ENCODE data around the gene CABLES1. TPM values are rescaled to one million over a fixed set of nuclear protein-coding genes. Genes with fewer than 3 reads are reported as not detected.
"Not testable (repeated sequence)": the region's sequence is repeated elsewhere in the genome, so short reads cannot be mapped to it uniquely, and the experiment has no call there.

CABLES1 gene
- total RNA-seq, 4 donors from 2014 or later: 1.5 to 11.9 (median 6.1) TPM

- Histone ChIP-seq H3K27ac (no peak overlapping the region), H3K4me3 (no peak overlapping the region), H3K4me1 (no peaks in the 10 kb centered on the region), H3K36me3 (no peaks in the 10 kb centered on the region), H3K9me3 (peaks cover 12% of the 10 kb centered on the region in 2 donors), H3K27me3 (no peaks in the 10 kb centered on the region)
- DNase-seq: no peak
- WGBS, 2 donors (ENCODE audit: low coverage in 1 of 2): 79 to 81% methylated on average over 4 to 20 of the region's 20 CpGs
- no peak for TF ChIP-seq CTCF (IDR thresholded peaks at IDR 0.05)
- TF ChIP-seq EP300 (IDR thresholded peaks at IDR 0.05; ENCODE audit: low read depth): no peak
- no peak for TF ChIP-seq POLR2A (IDR thresholded peaks at IDR 0.05)
- no peak for TF ChIP-seq POLR2AphosphoS5 (IDR thresholded peaks at IDR 0.05)
- intact Hi-C loops (cut with DNase I; ENCODE audit: low total_unique reads): no loop called here
- in situ Hi-C loops (cut with MboI; ENCODE audit: low pct_ligation_motif_present in 1 of 4, low pct_unique_long_range_greater_than_20kb in 1 of 4, low sequenced_read_pairs in 3 of 4): no loop called here
Measured at GRCh38 chr18:23266717-23267446, 131.6 kb downstream of the CABLES1 start.

GRCh38 chr18:23267447-23267776, 132.1 kb downstream of the CABLES1 start:
- WGBS, 2 donors (ENCODE audit: low coverage in 1 of 2): 60 to 89% methylated on average over 1 to 6 of the region's 6 CpGs
- intact Hi-C loops (cut with DNase I; ENCODE audit: low total_unique reads) (no loop called here), in situ Hi-C loops (cut with MboI; ENCODE audit: low pct_ligation_motif_present in 1 of 4, low pct_unique_long_range_greater_than_20kb in 1 of 4, low sequenced_read_pairs in 3 of 4) (no loop called here)
- H3K4me1 ChIP-seq: no peaks in the 10 kb centered on the region
- H3K27me3 ChIP-seq: no peaks in the 10 kb centered on the region
- H3K4me3 ChIP-seq: no peak overlapping the region
- H3K9me3 ChIP-seq: peaks cover 12% of the 10 kb centered on the region in 2 donors
- H3K36me3 ChIP-seq: no peaks in the 10 kb centered on the region
- no peak for TF ChIP-seq CTCF (IDR thresholded peaks at IDR 0.05)
- no peak for TF ChIP-seq EP300 (IDR thresholded peaks at IDR 0.05; ENCODE audit: low read depth)
- TF ChIP-seq POLR2A (IDR thresholded peaks at IDR 0.05): no peak
- no peak for TF ChIP-seq POLR2AphosphoS5 (IDR thresholded peaks at IDR 0.05)
- no peak overlapping the region for H3K27ac ChIP-seq
- no peak for DNase-seq

GRCh38 chr18:23268641-23269040, 133.4 kb downstream of the CABLES1 start:
- no peak overlapping the region for H3K27ac ChIP-seq
- WGBS, 2 donors (ENCODE audit: low coverage in 1 of 2): 65 to 86% methylated on average over 4 to 8 of the region's 8 CpGs
- H3K4me1 ChIP-seq: no peaks in the 10 kb centered on the region
- DNase-seq: no peak
- H3K27me3 ChIP-seq: no peaks in the 10 kb centered on the region
- in situ Hi-C loops (cut with MboI; ENCODE audit: low pct_ligation_motif_present in 1 of 4, low pct_unique_long_range_greater_than_20kb in 1 of 4, low sequenced_read_pairs in 3 of 4) (no loop called here), intact Hi-C loops (cut with DNase I; ENCODE audit: low total_unique reads) (no loop called here)
- peaks cover 12% of the 10 kb centered on the region in 2 donors for H3K9me3 ChIP-seq
- TF ChIP-seq POLR2AphosphoS5 (IDR thresholded peaks at IDR 0.05) (no peak), POLR2A (IDR thresholded peaks at IDR 0.05) (no peak), CTCF (IDR thresholded peaks at IDR 0.05) (no peak), EP300 (IDR thresholded peaks at IDR 0.05; ENCODE audit: low read depth) (no peak)
- no peaks in the 10 kb centered on the region for H3K36me3 ChIP-seq
- no peak overlapping the region for H3K4me3 ChIP-seq

- H3K27me3 ChIP-seq; intact Hi-C loops (cut with DNase I; ENCODE audit: low total_unique reads); in situ Hi-C loops (cut with MboI; ENCODE audit: low pct_ligation_motif_present in 1 of 4, low pct_unique_long_range_greater_than_20kb in 1 of 4, low sequenced_read_pairs in 3 of 4); DNase-seq; H3K27ac ChIP-seq; H3K4me1 ChIP-seq; H3K4me3 ChIP-seq; H3K36me3 ChIP-seq: not testable (repeated sequence)
- H3K9me3 ChIP-seq: peaks cover 12% of the 10 kb centered on the region in 2 donors
- WGBS, 2 donors (ENCODE audit: low coverage in 1 of 2): 63% methylated on average over 1 of the region's 1 CpG; no CpG with 5 or more reads in 1 of the 2 donors
Measured at GRCh38 chr18:23269068-23269467, 133.8 kb downstream of the CABLES1 start.

- in situ Hi-C loops (cut with MboI; ENCODE audit: low pct_ligation_motif_present in 1 of 4, low pct_unique_long_range_greater_than_20kb in 1 of 4, low sequenced_read_pairs in 3 of 4): no loop called here
- TF ChIP-seq POLR2A (IDR thresholded peaks at IDR 0.05) (no peak), POLR2AphosphoS5 (IDR thresholded peaks at IDR 0.05) (no peak), CTCF (IDR thresholded peaks at IDR 0.05) (no peak)
Measured at GRCh38 chr18:23269928-23270327, 134.6 kb downstream of the CABLES1 start.

More at GRCh38 chr18:23269928-23270327, 134.6 kb downstream of the CABLES1 start:
- H3K4me1 ChIP-seq: no peaks in the 10 kb centered on the region
- no peak overlapping the region for H3K4me3 ChIP-seq
- no peaks in the 10 kb centered on the region for H3K27me3 ChIP-seq
- no peak overlapping the region for H3K27ac ChIP-seq
- H3K36me3 ChIP-seq: no peaks in the 10 kb centered on the region
- intact Hi-C loops (cut with DNase I; ENCODE audit: low total_unique reads): no loop called here
- no peak for DNase-seq
- peaks cover 12% of the 10 kb centered on the region in 2 donors for H3K9me3 ChIP-seq
- WGBS, 2 donors (ENCODE audit: low coverage in 1 of 2): 85% methylated on average over 2 of the region's 2 CpGs

All from transverse colon (tissue), 4 donors.